Neural crest cell (in vitro differentiated cells): ENCODE data around the gene KCNMA1. TPM values are rescaled to one million over a fixed set of nuclear protein-coding genes. Genes with fewer than 3 reads are reported as not detected.

ENCODE experiments used
- DNase-seq: peaks from one replicate; pipeline ENCODE4 v3.0.0; 2021; ENCODE audit warnings: low read depth, mixed read lengths, low spot score
- H3K27ac Mint-ChIP-seq: one replicate; pipeline ENCODE4 v1.8.0; 2021; ENCODE audit warnings: mild to moderate bottlenecking, mixed read lengths; ENCODE audit not compliant: unreplicated experiment
- H3K27me3 Mint-ChIP-seq: 2 replicates; pipeline ENCODE4 v1.8.0; 2021; ENCODE audit warnings: low read depth, mild to moderate bottlenecking, mixed read lengths
- H3K36me3 Mint-ChIP-seq: 2 replicates; pipeline ENCODE4 v1.8.0; 2021; ENCODE audit warnings: low read depth, mild to moderate bottlenecking, mixed read lengths
- H3K4me1 Mint-ChIP-seq: 2 replicates; pipeline ENCODE4 v1.8.0; 2021; ENCODE audit warnings: mixed read lengths
- H3K4me3 Mint-ChIP-seq: one replicate; pipeline ENCODE4 v1.8.0; 2021; ENCODE audit warnings: mild to moderate bottlenecking, mixed read lengths
- H3K9me3 Mint-ChIP-seq: 2 replicates; pipeline ENCODE4 v1.8.0; 2021; ENCODE audit warnings: mixed read lengths
- total RNA-seq: library from RNA; stranded (reverse); gene quantifications from 2 replicates; pipeline ENCODE4 v1.2.1, GENCODE V29; 2021
- TF ChIP-seq, protein P1 (sequence below): fragments of 200-600 bp; sonication (generic); conservative IDR thresholded peaks from 2 replicates; pipeline ENCODE4 v1.5.0; 2021; ENCODE audit warnings: antibody characterized with exemption, mild to moderate bottlenecking

Gene KCNMA1
- total RNA-seq, 1 donor from 2014 or later, result 1.7 TPM

- Mint-ChIP-seq H3K36me3 (no peaks in the 10 kb centered on the region), H3K27me3 (peaks cover 17% of the 10 kb centered on the region), H3K4me3 (no peak overlapping the region), H3K27ac (no peak overlapping the region), H3K4me1 (peaks cover 29% of the 10 kb centered on the region), H3K9me3 (no peaks in the 10 kb centered on the region)
- no peak for DNase-seq
- TF ChIP-seq, protein P1, sequence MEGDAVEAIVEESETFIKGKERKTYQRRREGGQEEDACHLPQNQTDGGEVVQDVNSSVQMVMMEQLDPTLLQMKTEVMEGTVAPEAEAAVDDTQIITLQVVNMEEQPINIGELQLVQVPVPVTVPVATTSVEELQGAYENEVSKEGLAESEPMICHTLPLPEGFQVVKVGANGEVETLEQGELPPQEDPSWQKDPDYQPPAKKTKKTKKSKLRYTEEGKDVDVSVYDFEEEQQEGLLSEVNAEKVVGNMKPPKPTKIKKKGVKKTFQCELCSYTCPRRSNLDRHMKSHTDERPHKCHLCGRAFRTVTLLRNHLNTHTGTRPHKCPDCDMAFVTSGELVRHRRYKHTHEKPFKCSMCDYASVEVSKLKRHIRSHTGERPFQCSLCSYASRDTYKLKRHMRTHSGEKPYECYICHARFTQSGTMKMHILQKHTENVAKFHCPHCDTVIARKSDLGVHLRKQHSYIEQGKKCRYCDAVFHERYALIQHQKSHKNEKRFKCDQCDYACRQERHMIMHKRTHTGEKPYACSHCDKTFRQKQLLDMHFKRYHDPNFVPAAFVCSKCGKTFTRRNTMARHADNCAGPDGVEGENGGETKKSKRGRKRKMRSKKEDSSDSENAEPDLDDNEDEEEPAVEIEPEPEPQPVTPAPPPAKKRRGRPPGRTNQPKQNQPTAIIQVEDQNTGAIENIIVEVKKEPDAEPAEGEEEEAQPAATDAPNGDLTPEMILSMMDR, result no peak
These were observed 472.8 kb downstream of the KCNMA1 start for GRCh38 chr10:77164616-77165311.

- H3K27ac Mint-ChIP-seq, result peak overlapping the region; percentile 25
- H3K9me3 Mint-ChIP-seq, result no peaks in the 10 kb centered on the region
- H3K4me3 Mint-ChIP-seq, result no peak overlapping the region
- no peak for DNase-seq
- H3K4me1 Mint-ChIP-seq, result peaks cover 35% of the 10 kb centered on the region
- TF ChIP-seq, protein P1, result no peak
- H3K27me3 Mint-ChIP-seq, result peaks cover 17% of the 10 kb centered on the region
- H3K36me3 Mint-ChIP-seq, result no peaks in the 10 kb centered on the region
These were observed 473.8 kb downstream of the KCNMA1 start for GRCh38 chr10:77163670-77164348.

DNA sequence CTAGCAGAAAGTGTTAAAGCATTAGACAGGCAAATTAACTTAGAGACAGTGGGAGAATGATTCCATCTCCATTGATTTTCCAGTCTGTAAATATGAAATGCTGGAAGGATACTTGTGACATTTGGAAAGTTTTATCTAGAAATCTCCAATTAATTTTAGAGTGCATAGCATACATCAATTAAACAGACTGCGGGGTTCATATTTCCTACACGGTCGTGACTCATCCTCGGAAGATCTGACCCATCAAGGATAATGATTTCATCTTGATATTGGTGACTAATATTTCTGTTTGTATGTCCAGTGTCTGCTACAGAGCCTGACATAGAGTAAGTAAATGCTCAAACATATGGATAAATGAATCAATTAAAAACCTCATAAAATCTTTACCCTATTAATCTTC is 474.9 kb downstream of the KCNMA1 start:
- no peak overlapping the region for H3K27ac Mint-ChIP-seq
- no peak for DNase-seq
- H3K9me3 Mint-ChIP-seq, result no peaks in the 10 kb centered on the region
- no peak overlapping the region for H3K4me3 Mint-ChIP-seq
- TF ChIP-seq, protein P1, result no peak
- no peaks in the 10 kb centered on the region for H3K36me3 Mint-ChIP-seq
- H3K4me1 Mint-ChIP-seq, result peaks cover 35% of the 10 kb centered on the region
- peaks cover 17% of the 10 kb centered on the region for H3K27me3 Mint-ChIP-seq

DNA sequence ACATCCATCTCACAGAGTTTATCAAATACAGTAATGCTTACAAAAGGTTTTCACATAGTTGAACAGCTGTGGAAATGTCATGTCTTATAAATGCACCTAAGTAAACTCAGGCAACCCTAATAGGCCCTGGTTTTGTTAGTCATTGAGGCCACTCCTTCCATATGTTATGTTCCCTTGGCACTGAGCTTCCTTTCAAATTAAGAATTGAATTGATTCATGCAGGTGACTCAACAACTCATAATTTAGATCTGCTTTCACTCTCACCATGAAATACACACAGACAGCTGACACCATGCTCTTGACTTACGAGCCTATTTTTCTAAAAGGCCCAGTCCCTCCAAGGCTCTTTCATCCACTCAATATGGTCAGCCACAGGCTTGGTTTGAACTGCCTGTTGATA is 476.9 kb downstream of the KCNMA1 start:
- H3K4me1 Mint-ChIP-seq, result peaks cover 32% of the 10 kb centered on the region
- no peak for DNase-seq
- H3K27ac Mint-ChIP-seq, result no peak overlapping the region
- no peaks in the 10 kb centered on the region for H3K36me3 Mint-ChIP-seq
- peaks cover 12% of the 10 kb centered on the region for H3K27me3 Mint-ChIP-seq
- no peaks in the 10 kb centered on the region for H3K9me3 Mint-ChIP-seq
- TF ChIP-seq, protein P1, result no peak
- H3K4me3 Mint-ChIP-seq, result no peak overlapping the region

DNA sequence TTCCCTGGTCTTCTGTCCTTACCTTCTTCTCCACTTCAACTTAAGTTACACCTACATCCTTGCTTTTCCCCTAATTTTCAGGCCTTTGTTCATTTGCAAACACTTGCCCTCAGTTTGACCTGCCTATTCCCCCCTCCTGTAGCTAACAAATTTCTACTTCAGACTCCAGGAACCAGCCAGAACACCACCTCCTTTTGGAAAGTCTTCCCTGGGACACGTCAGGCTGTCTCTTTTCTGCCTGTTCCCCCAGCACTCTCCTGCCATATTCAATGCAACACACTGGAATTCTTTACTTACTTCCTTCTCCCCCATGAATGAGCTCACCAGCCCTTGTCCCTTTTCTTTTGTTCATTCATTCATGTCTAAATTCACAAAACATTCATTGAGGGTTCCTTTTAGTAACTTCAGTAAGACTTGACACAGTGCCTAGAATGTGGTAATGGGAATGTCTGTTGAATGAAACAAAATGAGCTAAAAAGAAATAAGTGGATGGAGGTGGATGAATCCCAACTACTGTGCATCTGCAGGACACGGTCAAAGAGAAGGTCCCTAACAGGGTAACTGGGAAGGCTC is 478.0 kb downstream of the KCNMA1 start:
- Mint-ChIP-seq H3K36me3 (no peaks in the 10 kb centered on the region), H3K4me1 (peaks cover 23% of the 10 kb centered on the region), H3K27ac (no peak overlapping the region), H3K4me3 (no peak overlapping the region), H3K9me3 (no peaks in the 10 kb centered on the region), H3K27me3 (peaks cover 8% of the 10 kb centered on the region)
- no peak for DNase-seq
- TF ChIP-seq, protein P1, result no peak
